HCT116 (cell line): ENCODE measurements around the gene SPATA2L. TPM values are rescaled to one million over a fixed set of nuclear protein-coding genes. Genes with fewer than 3 reads are reported as not detected.

Experiments used
- ATAC-seq: fragments of 200-7000 bp; cut with Tn5 transposase; 2 replicates; pipeline ENCODE4 v1.9.1; 2020; ENCODE audit warnings: mild to moderate bottlenecking, moderate library complexity
- BruUV-seq: library from RNA; stranded (reverse); fragments of 400-500 nt; replicated peaks from 2 replicates; lab custom pipeline; 2021; lab: Mats Ljungman, UMichigan
- CTCF ChIA-PET: fragments of 300-600 bp; sonication (Branson Sonifier 250); formaldehyde crosslinking; loops from one replicate; lab custom pipeline; 2021; ENCODE audit warnings: antibody characterized with exemption; lab: Charles Lee
- POLR2A ChIA-PET: fragments of 300-600, 350-600 bp; sonication (Branson Sonifier 250); formaldehyde crosslinking; loops from one replicate; lab custom pipeline; 2021; ENCODE audit warnings: antibody characterized with exemption; lab: Charles Lee
- RAD21 ChIA-PET, 2 experiments: fragments of 300-600 bp; sonication (Branson Sonifier 250); formaldehyde crosslinking; loops; one replicate each; lab custom pipeline; 2023; ENCODE audit warnings: low total read pairs in 2 of 2; ENCODE audit not compliant: uncharacterized antibody in 2 of 2, unreplicated experiment in 2 of 2, low non-redundant PET in 1 of 2; lab: Charles Lee
- DNase-seq: peaks from one replicate; pipeline ENCODE4 v3.0.0-alpha.2; 2010; ENCODE audit warnings: low read depth, low spot score
- H2AFZ ChIP-seq: fragments of 200-600 bp; shearing (Covaris generic), sonication (generic); 2 replicates; pipeline ENCODE4 v1.6.1; 2017; ENCODE audit warnings: low read depth, mixed run types, mixed read lengths, antibody characterized with exemption, low read length; ENCODE audit not compliant: poor library complexity, severe bottlenecking
- H3K27ac ChIP-seq: 2 replicates; pipeline ENCODE4 v1.5.1; 2012; ENCODE audit warnings: low read depth, low read length
- H3K27me3 ChIP-seq: fragments of 200-600 bp; sonication (generic); 2 replicates; pipeline ENCODE4 v1.6.1; 2016; ENCODE audit warnings: mixed run types, low read length, mixed read lengths; ENCODE audit not compliant: insufficient read depth
- H3K36me3 ChIP-seq, 2 experiments: fragments of 200-500 bp in 1 of 2; fragments of 200-600 bp in 1 of 2; sonication (Bioruptor generic) in 1 of 2; sonication (generic) in 1 of 2; 2 replicates each; pipeline versions ENCODE4 v1.5.1 to v1.6.1; 2014 to 2016; ENCODE audit warnings: low read length in 2 of 2, inconsistent platforms in 1 of 2, mixed read lengths in 1 of 2, mixed run types in 1 of 2; ENCODE audit not compliant: insufficient read depth in 2 of 2, control insufficient read depth in 1 of 2
- H3K4me1 ChIP-seq, 2 experiments: fragments of 200-600 bp in 1 of 2; sonication (generic) in 1 of 2; 2 replicates each; pipeline versions ENCODE4 v1.5.1 to v1.6.1; 2012 to 2017; ENCODE audit warnings: low read length in 2 of 2, inconsistent platforms in 1 of 2, mild to moderate bottlenecking in 1 of 2, mixed read lengths in 1 of 2, mixed run types in 1 of 2, moderate library complexity in 1 of 2; ENCODE audit not compliant: insufficient read depth in 2 of 2, control insufficient read depth in 1 of 2
- H3K4me2 ChIP-seq: fragments of 200-600 bp; sonication (generic); 2 replicates; pipeline ENCODE4 v1.6.1; 2017; ENCODE audit warnings: mixed run types, low read length, mixed read lengths
- H3K4me3 ChIP-seq, 2 experiments: fragments of 200-600 bp in 1 of 2; sonication (generic) in 1 of 2; replicated peaks in 1 of 2; 2 replicates each; pipeline ENCODE4 v1.5.1; 2011 to 2016; ENCODE audit warnings: low read length in 2 of 2, control low read depth in 1 of 2, low read depth in 1 of 2, mild to moderate bottlenecking in 1 of 2, mixed read lengths in 1 of 2, mixed run types in 1 of 2
- H3K79me2 ChIP-seq: fragments of 200-600 bp; sonication (generic); 2 replicates; pipeline ENCODE4 v1.6.1; 2017; ENCODE audit warnings: mild to moderate bottlenecking, mixed run types, low read length, moderate library complexity, mixed read lengths; ENCODE audit not compliant: insufficient read depth
- H3K9ac ChIP-seq: fragments of 200-600 bp; sonication (generic); 2 replicates; pipeline ENCODE4 v1.6.1; 2016; ENCODE audit warnings: low read length, mixed read lengths
- H3K9me2 ChIP-seq: fragments of 200-600 bp; sonication (generic), shearing (Covaris generic); 2 replicates; pipeline ENCODE4 v1.6.1; 2017; ENCODE audit warnings: mixed run types, mild to moderate bottlenecking, moderate library complexity; ENCODE audit not compliant: insufficient read depth
- H3K9me3 ChIP-seq, 2 experiments: fragments of 200-500 bp in 1 of 2; fragments of 200-600 bp in 1 of 2; sonication (Bioruptor generic) in 1 of 2; sonication (generic) in 1 of 2; 2 replicates each; pipeline ENCODE4 v1.6.1; 2014 to 2017; ENCODE audit warnings: low read length in 2 of 2, mixed read lengths in 2 of 2, inconsistent platforms in 1 of 2, low read depth in 1 of 2, mild to moderate bottlenecking in 1 of 2, mixed run types in 1 of 2, moderate library complexity in 1 of 2; ENCODE audit not compliant: control insufficient read depth in 1 of 2, insufficient read depth in 1 of 2
- H4K20me1 ChIP-seq: fragments of 200-600 bp; sonication (generic), shearing (Covaris generic); 2 replicates; pipeline ENCODE4 v1.6.1; 2017; ENCODE audit warnings: mixed run types, mild to moderate bottlenecking, moderate library complexity; ENCODE audit not compliant: insufficient read depth
- CBX3 ChIP-seq: IDR thresholded peaks from 2 replicates; pipeline ENCODE4 v1.6.1; 2012; ENCODE audit warnings: low read depth
- CEBPB ChIP-seq: IDR thresholded peaks from 2 replicates; pipeline ENCODE4 v1.6.1; 2012; ENCODE audit warnings: low read depth
- EGR1 ChIP-seq: IDR thresholded peaks from 2 replicates; pipeline ENCODE4 v1.6.1; 2012; ENCODE audit warnings: low read depth
- ELF1 ChIP-seq: IDR thresholded peaks from 2 replicates; pipeline ENCODE4 v1.6.1; 2012; ENCODE audit warnings: low read depth, borderline replicate concordance
- EZH2 ChIP-seq: fragments of 200-600 bp; sonication (generic); IDR thresholded peaks from 2 replicates; pipeline ENCODE4 v1.6.1; 2017; ENCODE audit warnings: antibody characterized with exemption, mixed run types
- EZH2phosphoT487 ChIP-seq: fragments of 200-600 bp; IDR thresholded peaks from 2 replicates; pipeline ENCODE4 v1.6.1; 2018; ENCODE audit warnings: antibody characterized with exemption, borderline replicate concordance
- FOSL1 ChIP-seq: IDR thresholded peaks from 2 replicates; pipeline ENCODE4 v1.6.1; 2012; ENCODE audit warnings: low read depth
- JUND ChIP-seq: IDR thresholded peaks from 2 replicates; pipeline ENCODE4 v1.6.1; 2012
- POLR2A ChIP-seq: IDR thresholded peaks from 2 replicates; pipeline ENCODE4 v1.7.0; 2011; ENCODE audit warnings: borderline replicate concordance; ENCODE audit not compliant: insufficient read depth, insufficient read length; ENCODE audit errors: extremely low read depth
- POLR2AphosphoS5 ChIP-seq: IDR thresholded peaks from 2 replicates; pipeline ENCODE4 v1.6.1; 2011; ENCODE audit warnings: mild to moderate bottlenecking, low read depth, low read length, moderate library complexity
- SRF ChIP-seq: IDR thresholded peaks from 2 replicates; pipeline ENCODE4 v1.6.1; 2012; ENCODE audit warnings: low read depth
- TCF7L2 ChIP-seq: IDR thresholded peaks from 2 replicates; pipeline ENCODE4 v1.7.0; 2011; ENCODE audit warnings: borderline replicate concordance, inconsistent platforms; ENCODE audit not compliant: insufficient read depth, insufficient read length; ENCODE audit errors: extremely low read depth
- YY1 ChIP-seq: IDR thresholded peaks from 2 replicates; pipeline ENCODE4 v1.6.1; 2011; ENCODE audit warnings: low read length, low read depth, moderate library complexity, mild to moderate bottlenecking; ENCODE audit not compliant: insufficient replicate concordance; ENCODE audit errors: extremely low read depth
- ZFX ChIP-seq: fragments of 450-650 bp; IDR thresholded peaks from 2 replicates; pipeline ENCODE4 v1.6.1; 2017
- ZNF274 ChIP-seq: fragments of 200-500 bp; sonication (Bioruptor generic); IDR thresholded peaks from 2 replicates; pipeline ENCODE4 v1.6.1; 2014; ENCODE audit warnings: mild to moderate bottlenecking, low read depth, low read length, inconsistent platforms
- intact Hi-C: fragments of 100-400 bp; cut with micrococcal nuclease; formaldehyde crosslinking; loops from 2 replicates; pipeline ENCODE4 v1.10.0; 2022
- total RNA-seq: library from RNA; stranded (reverse); gene quantifications from one replicate; pipeline ENCODE4 v1.2.1, GENCODE V29; 2021; ENCODE audit not compliant: unreplicated experiment
- TF ChIP-seq, protein P1 (sequence below): IDR thresholded peaks from 2 replicates; pipeline ENCODE4 v1.6.1; 2012
- TF ChIP-seq, protein P2 (sequence below): IDR thresholded peaks from 2 replicates; pipeline ENCODE4 v1.6.1; 2012; ENCODE audit warnings: low read depth
- TF ChIP-seq, protein P3 (sequence below), 3 experiments: fragments of 200-600 bp in 1 of 3; sonication (generic) in 1 of 3; IDR thresholded peaks in 2 of 3; conservative IDR thresholded peaks in 1 of 3; 2 replicates each; pipeline ENCODE4 v1.5.1; 2012 to 2017; ENCODE audit warnings: low read depth in 2 of 3, low read length in 2 of 3, antibody characterized with exemption in 1 of 3, borderline replicate concordance in 1 of 3, control low read depth in 1 of 3, mild to moderate bottlenecking in 1 of 3, mixed read lengths in 1 of 3, mixed run types in 1 of 3, moderate library complexity in 1 of 3; ENCODE audit not compliant: insufficient read depth in 1 of 3
- TF ChIP-seq, protein P4 (sequence below): IDR thresholded peaks from 2 replicates; pipeline ENCODE4 v1.6.1; 2012
- TF ChIP-seq, protein P5 (sequence below): IDR thresholded peaks from 2 replicates; pipeline ENCODE4 v1.6.1; 2011; ENCODE audit warnings: mild to moderate bottlenecking, low read length, moderate library complexity; ENCODE audit not compliant: insufficient replicate concordance; ENCODE audit errors: extremely low read depth

The SPATA2L gene
- total RNA-seq, 1 experiment from 2014 or later = 50.5 TPM

DNA sequence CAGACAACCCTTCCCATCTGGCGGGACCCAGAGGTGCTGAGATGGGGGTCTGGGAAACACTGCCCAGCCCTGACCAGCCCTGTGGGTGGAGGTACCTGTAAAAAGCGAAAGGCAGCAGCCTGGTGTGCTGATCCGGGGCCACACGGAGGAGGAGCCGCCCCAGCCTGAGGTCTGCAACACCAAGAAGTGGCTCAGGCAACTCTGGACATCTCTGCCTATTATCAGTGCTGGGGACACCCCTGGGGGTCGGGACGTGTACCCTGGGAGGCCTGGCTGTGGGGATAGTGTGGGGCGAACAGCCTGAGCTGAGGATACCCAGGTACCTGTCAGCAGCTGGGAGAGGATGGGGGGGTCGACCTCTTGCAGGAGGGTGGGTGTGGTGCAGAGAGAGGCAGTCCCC is 37.9 kb upstream of the SPATA2L start:
- no TSS peak for BruUV-seq
- Histone ChIP-seq H3K36me3 (peaks cover 65 to 80% of the 10 kb centered on the region in 2 experiments), H3K9me2 (no peaks in the 10 kb centered on the region), H3K9ac (no peak overlapping the region), H3K9me3 (no peaks in the 10 kb centered on the region), H3K4me3 (no peak overlapping the region), H2AFZ (no peak overlapping the region), H3K27ac (no peak overlapping the region), H4K20me1 (no peaks in the 10 kb centered on the region; the same call in 1 of the 2 replicates), H3K27me3 (no peaks in the 10 kb centered on the region), H3K4me2 (no peak overlapping the region), H3K4me1 (no peaks in the 10 kb centered on the region), H3K79me2 (peaks cover 8% of the 10 kb centered on the region; the same call in 1 of the 2 replicates)
- 0 out of 2 replicates have a peak, but pooled peaks have one; percentile 6 for ATAC-seq
- CTCF ChIA-PET = interaction anchor here (0.9 kb wide), 1 partner anchor 33 kb away, joined by 3 read pairs; no protein-coding TSS in a partner anchor
- RAD21 ChIA-PET = interaction anchor here in 1 of 2 experiments (0.6 kb wide), 1 partner anchor 19 kb away, joined by 3 read pairs; no protein-coding TSS in a partner anchor
- POLR2A ChIA-PET = no interaction called here
- no peak for TF ChIP-seq CEBPB
- no peak for TF ChIP-seq CBX3
- TF ChIP-seq EGR1 = no peak
- no peak for TF ChIP-seq EZH2
- no peak for TF ChIP-seq POLR2A
- TF ChIP-seq, protein P1, sequence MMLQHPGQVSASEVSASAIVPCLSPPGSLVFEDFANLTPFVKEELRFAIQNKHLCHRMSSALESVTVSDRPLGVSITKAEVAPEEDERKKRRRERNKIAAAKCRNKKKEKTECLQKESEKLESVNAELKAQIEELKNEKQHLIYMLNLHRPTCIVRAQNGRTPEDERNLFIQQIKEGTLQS = no peak
- TF ChIP-seq, protein P2, sequence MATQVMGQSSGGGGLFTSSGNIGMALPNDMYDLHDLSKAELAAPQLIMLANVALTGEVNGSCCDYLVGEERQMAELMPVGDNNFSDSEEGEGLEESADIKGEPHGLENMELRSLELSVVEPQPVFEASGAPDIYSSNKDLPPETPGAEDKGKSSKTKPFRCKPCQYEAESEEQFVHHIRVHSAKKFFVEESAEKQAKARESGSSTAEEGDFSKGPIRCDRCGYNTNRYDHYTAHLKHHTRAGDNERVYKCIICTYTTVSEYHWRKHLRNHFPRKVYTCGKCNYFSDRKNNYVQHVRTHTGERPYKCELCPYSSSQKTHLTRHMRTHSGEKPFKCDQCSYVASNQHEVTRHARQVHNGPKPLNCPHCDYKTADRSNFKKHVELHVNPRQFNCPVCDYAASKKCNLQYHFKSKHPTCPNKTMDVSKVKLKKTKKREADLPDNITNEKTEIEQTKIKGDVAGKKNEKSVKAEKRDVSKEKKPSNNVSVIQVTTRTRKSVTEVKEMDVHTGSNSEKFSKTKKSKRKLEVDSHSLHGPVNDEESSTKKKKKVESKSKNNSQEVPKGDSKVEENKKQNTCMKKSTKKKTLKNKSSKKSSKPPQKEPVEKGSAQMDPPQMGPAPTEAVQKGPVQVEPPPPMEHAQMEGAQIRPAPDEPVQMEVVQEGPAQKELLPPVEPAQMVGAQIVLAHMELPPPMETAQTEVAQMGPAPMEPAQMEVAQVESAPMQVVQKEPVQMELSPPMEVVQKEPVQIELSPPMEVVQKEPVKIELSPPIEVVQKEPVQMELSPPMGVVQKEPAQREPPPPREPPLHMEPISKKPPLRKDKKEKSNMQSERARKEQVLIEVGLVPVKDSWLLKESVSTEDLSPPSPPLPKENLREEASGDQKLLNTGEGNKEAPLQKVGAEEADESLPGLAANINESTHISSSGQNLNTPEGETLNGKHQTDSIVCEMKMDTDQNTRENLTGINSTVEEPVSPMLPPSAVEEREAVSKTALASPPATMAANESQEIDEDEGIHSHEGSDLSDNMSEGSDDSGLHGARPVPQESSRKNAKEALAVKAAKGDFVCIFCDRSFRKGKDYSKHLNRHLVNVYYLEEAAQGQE = no peak
- TF ChIP-seq, protein P3, sequence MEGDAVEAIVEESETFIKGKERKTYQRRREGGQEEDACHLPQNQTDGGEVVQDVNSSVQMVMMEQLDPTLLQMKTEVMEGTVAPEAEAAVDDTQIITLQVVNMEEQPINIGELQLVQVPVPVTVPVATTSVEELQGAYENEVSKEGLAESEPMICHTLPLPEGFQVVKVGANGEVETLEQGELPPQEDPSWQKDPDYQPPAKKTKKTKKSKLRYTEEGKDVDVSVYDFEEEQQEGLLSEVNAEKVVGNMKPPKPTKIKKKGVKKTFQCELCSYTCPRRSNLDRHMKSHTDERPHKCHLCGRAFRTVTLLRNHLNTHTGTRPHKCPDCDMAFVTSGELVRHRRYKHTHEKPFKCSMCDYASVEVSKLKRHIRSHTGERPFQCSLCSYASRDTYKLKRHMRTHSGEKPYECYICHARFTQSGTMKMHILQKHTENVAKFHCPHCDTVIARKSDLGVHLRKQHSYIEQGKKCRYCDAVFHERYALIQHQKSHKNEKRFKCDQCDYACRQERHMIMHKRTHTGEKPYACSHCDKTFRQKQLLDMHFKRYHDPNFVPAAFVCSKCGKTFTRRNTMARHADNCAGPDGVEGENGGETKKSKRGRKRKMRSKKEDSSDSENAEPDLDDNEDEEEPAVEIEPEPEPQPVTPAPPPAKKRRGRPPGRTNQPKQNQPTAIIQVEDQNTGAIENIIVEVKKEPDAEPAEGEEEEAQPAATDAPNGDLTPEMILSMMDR (IDR thresholded peaks at IDR 0.05 in 2 of 3, conservative IDR thresholded peaks at IDR 0.05 in 1 of 3; ENCODE audit: borderline replicate concordance in 1 of 3, insufficient read depth in 1 of 3, low read depth in 2 of 3, low read length in 2 of 3) = no peak
- TF ChIP-seq TCF7L2 = no peak
- no peak for TF ChIP-seq YY1
- no peak for TF ChIP-seq EZH2phosphoT487
- TF ChIP-seq POLR2AphosphoS5 = no peak
- TF ChIP-seq, protein P4, sequence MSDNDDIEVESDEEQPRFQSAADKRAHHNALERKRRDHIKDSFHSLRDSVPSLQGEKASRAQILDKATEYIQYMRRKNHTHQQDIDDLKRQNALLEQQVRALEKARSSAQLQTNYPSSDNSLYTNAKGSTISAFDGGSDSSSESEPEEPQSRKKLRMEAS = no peak
- no peak for TF ChIP-seq ELF1
- TF ChIP-seq FOSL1 = no peak
- no peak for TF ChIP-seq ZFX
- no peak for TF ChIP-seq SRF
- TF ChIP-seq ZNF274 = no peak
- TF ChIP-seq JUND = no peak
- TF ChIP-seq, protein P5, sequence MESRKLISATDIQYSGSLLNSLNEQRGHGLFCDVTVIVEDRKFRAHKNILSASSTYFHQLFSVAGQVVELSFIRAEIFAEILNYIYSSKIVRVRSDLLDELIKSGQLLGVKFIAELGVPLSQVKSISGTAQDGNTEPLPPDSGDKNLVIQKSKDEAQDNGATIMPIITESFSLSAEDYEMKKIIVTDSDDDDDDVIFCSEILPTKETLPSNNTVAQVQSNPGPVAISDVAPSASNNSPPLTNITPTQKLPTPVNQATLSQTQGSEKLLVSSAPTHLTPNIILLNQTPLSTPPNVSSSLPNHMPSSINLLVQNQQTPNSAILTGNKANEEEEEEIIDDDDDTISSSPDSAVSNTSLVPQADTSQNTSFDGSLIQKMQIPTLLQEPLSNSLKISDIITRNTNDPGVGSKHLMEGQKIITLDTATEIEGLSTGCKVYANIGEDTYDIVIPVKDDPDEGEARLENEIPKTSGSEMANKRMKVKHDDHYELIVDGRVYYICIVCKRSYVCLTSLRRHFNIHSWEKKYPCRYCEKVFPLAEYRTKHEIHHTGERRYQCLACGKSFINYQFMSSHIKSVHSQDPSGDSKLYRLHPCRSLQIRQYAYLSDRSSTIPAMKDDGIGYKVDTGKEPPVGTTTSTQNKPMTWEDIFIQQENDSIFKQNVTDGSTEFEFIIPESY = no peak
- intact Hi-C loops = loop anchor here (5.0 kb wide), 1 partner anchor 48 kb away; no protein-coding TSS in a partner anchor
- no peak for DNase-seq
